Osteocyte (in vitro differentiated cells): ENCODE measurements around the gene SCNN1G. TPM values are rescaled to one million over a fixed set of nuclear protein-coding genes. Genes with fewer than 3 reads are reported as not detected.

Experiments used
- DNase-seq: peaks from one replicate; pipeline ENCODE4 v3.0.0; 2021; ENCODE audit warnings: mixed read lengths; ENCODE audit not compliant: unreplicated experiment; ENCODE audit errors: extremely low spot score
- H3K27ac Mint-ChIP-seq: one replicate; pipeline ENCODE4 v1.8.0; 2021; ENCODE audit warnings: mild to moderate bottlenecking, mixed read lengths; ENCODE audit not compliant: unreplicated experiment
- H3K27me3 Mint-ChIP-seq: one replicate; pipeline ENCODE4 v1.8.0; 2021; ENCODE audit warnings: mixed read lengths; ENCODE audit not compliant: unreplicated experiment
- H3K36me3 Mint-ChIP-seq: one replicate; pipeline ENCODE4 v1.8.0; 2021; ENCODE audit warnings: mixed read lengths; ENCODE audit not compliant: unreplicated experiment
- H3K4me1 Mint-ChIP-seq: one replicate; pipeline ENCODE4 v1.8.0; 2021; ENCODE audit warnings: mixed read lengths; ENCODE audit not compliant: unreplicated experiment
- H3K4me3 Mint-ChIP-seq: one replicate; pipeline ENCODE4 v1.8.0; 2021; ENCODE audit warnings: mild to moderate bottlenecking, moderate library complexity, mixed read lengths; ENCODE audit not compliant: unreplicated experiment
- H3K9me3 Mint-ChIP-seq: one replicate; pipeline ENCODE4 v1.8.0; 2021; ENCODE audit warnings: mixed read lengths; ENCODE audit not compliant: unreplicated experiment
- total RNA-seq: library from RNA; stranded (reverse); gene quantifications from 2 replicates; pipeline ENCODE4 v1.2.1, GENCODE V29; 2021
- TF ChIP-seq, protein P1 (sequence below): fragments of 200-600 bp; sonication (generic); IDR thresholded peaks from 2 replicates; pipeline ENCODE4 v1.5.0; 2021; ENCODE audit warnings: antibody characterized with exemption, mild to moderate bottlenecking, moderate library complexity

SCNN1G gene
- total RNA-seq, 1 donor from 2014 or later: not detected

DNA sequence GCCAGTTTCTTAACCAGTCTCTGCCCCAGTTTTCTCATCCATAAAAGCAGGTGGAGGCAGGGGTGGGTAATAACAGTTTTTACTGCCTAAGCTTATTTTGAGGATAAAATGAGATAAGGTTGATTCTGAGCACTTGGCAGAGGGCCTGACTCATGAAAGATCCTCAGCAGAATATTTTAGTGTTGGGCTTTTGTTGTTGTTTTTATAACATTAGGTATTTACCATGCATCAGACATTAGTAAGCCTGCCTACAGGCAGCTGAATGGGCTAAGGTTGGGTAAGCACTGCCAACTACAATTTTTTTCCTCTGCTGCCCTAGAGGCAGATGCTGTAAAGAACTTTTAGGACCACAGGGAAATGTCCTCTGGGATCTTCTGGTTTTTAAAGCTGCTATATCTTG lies 43.1 kb downstream of the SCNN1G start:
- TF ChIP-seq, protein P1, sequence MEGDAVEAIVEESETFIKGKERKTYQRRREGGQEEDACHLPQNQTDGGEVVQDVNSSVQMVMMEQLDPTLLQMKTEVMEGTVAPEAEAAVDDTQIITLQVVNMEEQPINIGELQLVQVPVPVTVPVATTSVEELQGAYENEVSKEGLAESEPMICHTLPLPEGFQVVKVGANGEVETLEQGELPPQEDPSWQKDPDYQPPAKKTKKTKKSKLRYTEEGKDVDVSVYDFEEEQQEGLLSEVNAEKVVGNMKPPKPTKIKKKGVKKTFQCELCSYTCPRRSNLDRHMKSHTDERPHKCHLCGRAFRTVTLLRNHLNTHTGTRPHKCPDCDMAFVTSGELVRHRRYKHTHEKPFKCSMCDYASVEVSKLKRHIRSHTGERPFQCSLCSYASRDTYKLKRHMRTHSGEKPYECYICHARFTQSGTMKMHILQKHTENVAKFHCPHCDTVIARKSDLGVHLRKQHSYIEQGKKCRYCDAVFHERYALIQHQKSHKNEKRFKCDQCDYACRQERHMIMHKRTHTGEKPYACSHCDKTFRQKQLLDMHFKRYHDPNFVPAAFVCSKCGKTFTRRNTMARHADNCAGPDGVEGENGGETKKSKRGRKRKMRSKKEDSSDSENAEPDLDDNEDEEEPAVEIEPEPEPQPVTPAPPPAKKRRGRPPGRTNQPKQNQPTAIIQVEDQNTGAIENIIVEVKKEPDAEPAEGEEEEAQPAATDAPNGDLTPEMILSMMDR: no peak
- H3K4me3 Mint-ChIP-seq: no peak overlapping the region

DNA sequence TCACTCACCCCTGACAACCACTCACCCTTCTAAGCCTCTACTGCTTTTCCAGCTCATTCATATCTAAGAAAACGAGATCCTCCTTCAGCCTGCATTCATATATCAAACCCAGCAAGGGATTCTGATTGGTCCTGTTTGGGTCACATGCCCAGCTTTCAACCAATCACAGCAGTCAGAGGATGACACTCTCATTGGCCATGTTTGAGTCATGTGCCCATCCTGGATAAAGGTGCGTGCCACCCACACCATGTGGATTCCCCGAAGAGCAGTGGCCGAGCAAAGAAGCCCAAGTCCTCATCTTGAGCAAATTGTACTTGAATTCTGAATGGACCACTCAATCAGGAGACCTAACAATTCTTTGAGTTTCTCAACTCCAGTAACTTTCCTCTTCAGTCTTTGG lies 45.0 kb downstream of the SCNN1G start:
- H3K4me3 Mint-ChIP-seq: no peak overlapping the region
- H3K27me3 Mint-ChIP-seq: no peaks in the 10 kb centered on the region
- DNase-seq: no peak
- H3K9me3 Mint-ChIP-seq: no peaks in the 10 kb centered on the region
- H3K27ac Mint-ChIP-seq: no peak overlapping the region
- H3K36me3 Mint-ChIP-seq: no peaks in the 10 kb centered on the region
- no peaks in the 10 kb centered on the region for H3K4me1 Mint-ChIP-seq
- TF ChIP-seq, protein P1: no peak

More for the DNA sequence above, 43.1 kb downstream of the SCNN1G start:
- Mint-ChIP-seq H3K36me3 (no peaks in the 10 kb centered on the region), H3K9me3 (no peaks in the 10 kb centered on the region), H3K4me1 (no peaks in the 10 kb centered on the region), H3K27me3 (no peaks in the 10 kb centered on the region), H3K27ac (no peak overlapping the region)
- no peak for DNase-seq

DNA sequence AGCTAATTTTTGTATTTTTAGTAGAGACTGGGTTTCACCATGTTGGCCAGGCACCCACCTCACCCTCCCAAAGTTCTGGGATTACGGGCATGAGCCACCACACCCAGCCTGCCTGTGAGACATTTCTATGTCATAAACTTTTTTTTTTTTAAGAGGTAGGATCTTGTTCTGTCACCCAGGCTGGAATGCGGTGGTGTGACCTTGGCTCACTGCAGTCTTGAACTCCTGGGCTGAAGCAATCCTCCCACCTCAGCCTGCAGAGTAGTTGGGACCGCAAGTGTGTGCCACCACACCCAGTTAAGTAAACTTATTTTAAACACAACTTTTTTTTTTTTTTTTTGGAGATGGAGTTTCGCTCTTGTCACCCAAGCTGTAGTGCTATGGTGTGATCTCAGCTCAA lies 47.2 kb downstream of the SCNN1G start:
- H3K4me1 Mint-ChIP-seq: no peaks in the 10 kb centered on the region
- H3K27me3 Mint-ChIP-seq: no peaks in the 10 kb centered on the region
- H3K9me3 Mint-ChIP-seq: no peaks in the 10 kb centered on the region
- no peak for DNase-seq
- TF ChIP-seq, protein P1: no peak
- H3K27ac Mint-ChIP-seq: no peak overlapping the region
- H3K36me3 Mint-ChIP-seq: no peaks in the 10 kb centered on the region
- H3K4me3 Mint-ChIP-seq: no peak overlapping the region

DNA sequence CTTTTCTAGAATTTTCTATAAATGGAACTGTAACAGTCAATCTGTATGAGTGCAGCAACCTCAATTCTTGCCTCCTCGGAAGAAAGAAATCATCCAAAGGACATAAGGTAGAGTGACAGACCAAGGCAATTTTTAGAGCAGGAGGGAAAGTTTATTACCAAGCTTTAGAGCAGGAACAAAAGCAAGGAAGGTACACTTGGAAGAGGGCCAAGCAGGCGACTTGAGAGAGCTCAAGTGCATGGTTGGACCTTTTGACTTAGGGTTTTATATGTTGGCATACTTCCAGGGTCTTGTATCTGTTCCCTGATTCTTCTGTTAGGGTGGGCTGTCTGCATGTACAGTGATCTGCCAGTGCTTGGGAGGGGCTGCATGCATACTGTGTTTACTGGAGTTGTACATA lies 50.3 kb downstream of the SCNN1G start:
- Mint-ChIP-seq H3K4me3 (no peak overlapping the region), H3K9me3 (no peaks in the 10 kb centered on the region), H3K36me3 (no peaks in the 10 kb centered on the region), H3K4me1 (no peaks in the 10 kb centered on the region), H3K27ac (no peak overlapping the region), H3K27me3 (peaks cover under 1% of the 10 kb centered on the region)
- TF ChIP-seq, protein P1: no peak
- no peak for DNase-seq

DNA sequence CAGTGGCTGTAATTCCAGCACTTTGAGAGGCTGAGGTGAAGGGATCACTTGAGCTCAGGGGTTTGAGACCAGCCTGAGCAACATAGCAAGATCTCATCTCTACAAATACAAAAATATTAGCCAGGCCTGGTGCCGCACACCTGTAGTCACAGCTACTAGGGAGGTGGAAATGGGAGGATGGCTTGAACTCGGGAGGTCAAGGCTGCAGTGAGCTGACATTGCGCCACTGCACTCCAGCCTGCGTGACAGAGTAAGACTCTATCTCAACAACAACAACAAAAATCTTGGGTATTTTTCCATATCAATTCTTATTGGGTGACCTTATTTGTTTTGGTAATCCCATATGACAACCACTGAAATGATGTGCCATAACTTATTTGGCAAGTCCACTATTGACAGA lies 52.6 kb downstream of the SCNN1G start:
- H3K27me3 Mint-ChIP-seq: peaks cover 2% of the 10 kb centered on the region
- H3K4me1 Mint-ChIP-seq: no peaks in the 10 kb centered on the region
- no peaks in the 10 kb centered on the region for H3K36me3 Mint-ChIP-seq
- H3K9me3 Mint-ChIP-seq: no peaks in the 10 kb centered on the region
- TF ChIP-seq, protein P1: no peak
- DNase-seq: no peak
- no peak overlapping the region for H3K4me3 Mint-ChIP-seq
- no peak overlapping the region for H3K27ac Mint-ChIP-seq
